Astrocyte of the spinal cord (primary cell): ENCODE data around the gene C3orf18.

Source experiments
- DNase-seq: peaks from one replicate; pipeline ENCODE4 v3.0.0; 2011; ENCODE audit warnings: low read depth, low spot score
- H3K4me3 ChIP-seq: 2 replicates; pipeline ENCODE4 v1.5.1; 2011; ENCODE audit warnings: low read depth, mild to moderate bottlenecking, low read length, moderate library complexity
- in situ Hi-C: cut with HindIII; loops from 2 replicates; pipeline ENCODE4 v1.10.0; 2017; ENCODE audit warnings: low sequenced_read_pairs
- TF ChIP-seq, protein P1 (sequence below): IDR thresholded peaks from 2 replicates; pipeline ENCODE4 v1.5.1; 2012; ENCODE audit warnings: low read depth, mild to moderate bottlenecking, low read length, inconsistent platforms

C3orf18 gene

DNA sequence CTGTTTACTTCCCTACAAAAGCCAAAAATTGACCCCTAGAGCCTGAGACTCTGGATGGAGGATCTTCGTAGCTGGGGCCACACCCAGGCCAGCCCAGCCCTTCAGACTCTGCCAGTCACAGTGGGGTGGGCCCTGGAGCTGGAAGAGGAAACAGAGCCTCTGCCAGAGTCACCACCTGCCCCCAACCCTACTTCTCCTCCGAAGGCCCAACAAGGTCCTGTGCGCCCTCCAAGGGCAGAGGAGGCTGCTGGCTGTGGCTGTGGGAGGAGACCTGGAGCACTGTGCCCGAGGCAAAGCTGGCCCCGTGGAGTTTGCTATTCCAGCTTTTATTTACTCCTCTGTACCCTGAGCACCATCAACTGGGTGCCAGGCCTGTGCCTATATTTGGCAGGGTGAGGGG lies 25.0 kb upstream of the C3orf18 start:
- TF ChIP-seq, protein P1, sequence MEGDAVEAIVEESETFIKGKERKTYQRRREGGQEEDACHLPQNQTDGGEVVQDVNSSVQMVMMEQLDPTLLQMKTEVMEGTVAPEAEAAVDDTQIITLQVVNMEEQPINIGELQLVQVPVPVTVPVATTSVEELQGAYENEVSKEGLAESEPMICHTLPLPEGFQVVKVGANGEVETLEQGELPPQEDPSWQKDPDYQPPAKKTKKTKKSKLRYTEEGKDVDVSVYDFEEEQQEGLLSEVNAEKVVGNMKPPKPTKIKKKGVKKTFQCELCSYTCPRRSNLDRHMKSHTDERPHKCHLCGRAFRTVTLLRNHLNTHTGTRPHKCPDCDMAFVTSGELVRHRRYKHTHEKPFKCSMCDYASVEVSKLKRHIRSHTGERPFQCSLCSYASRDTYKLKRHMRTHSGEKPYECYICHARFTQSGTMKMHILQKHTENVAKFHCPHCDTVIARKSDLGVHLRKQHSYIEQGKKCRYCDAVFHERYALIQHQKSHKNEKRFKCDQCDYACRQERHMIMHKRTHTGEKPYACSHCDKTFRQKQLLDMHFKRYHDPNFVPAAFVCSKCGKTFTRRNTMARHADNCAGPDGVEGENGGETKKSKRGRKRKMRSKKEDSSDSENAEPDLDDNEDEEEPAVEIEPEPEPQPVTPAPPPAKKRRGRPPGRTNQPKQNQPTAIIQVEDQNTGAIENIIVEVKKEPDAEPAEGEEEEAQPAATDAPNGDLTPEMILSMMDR, result no peak
- H3K4me3 ChIP-seq, result no peak overlapping the region
- DNase-seq, result no peak
- in situ Hi-C loops, result no loop called here

DNA sequence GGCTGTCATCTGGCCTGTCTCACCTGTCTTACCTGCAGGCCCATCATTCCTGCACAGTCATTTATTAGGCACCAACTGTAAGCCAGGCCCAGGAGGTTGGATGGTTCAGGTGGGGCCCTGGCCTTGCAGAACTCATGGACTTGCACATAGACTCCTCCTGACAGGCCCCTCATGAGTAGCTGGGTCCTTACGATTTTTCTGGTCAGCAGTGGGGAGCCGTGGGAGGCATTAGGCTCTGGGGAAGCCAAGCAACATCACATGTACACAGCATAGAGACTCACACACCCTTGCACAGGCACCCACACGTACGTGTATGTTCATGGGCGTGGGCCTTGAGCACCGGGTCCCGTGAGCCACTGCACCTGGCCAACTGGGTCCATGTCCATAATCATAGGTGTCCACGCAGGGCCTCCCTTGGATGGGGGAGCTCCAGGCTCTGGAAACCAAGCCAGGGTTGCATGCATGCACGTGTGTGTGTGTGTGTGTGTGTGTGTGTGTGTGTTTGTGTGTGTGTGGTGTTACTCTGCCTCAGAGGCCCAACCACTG lies 23.7 kb upstream of the C3orf18 start:
- DNase-seq, result no peak
- no peak overlapping the region for H3K4me3 ChIP-seq
- in situ Hi-C loops, result no loop called here
- TF ChIP-seq, protein P1, result no peak

DNA sequence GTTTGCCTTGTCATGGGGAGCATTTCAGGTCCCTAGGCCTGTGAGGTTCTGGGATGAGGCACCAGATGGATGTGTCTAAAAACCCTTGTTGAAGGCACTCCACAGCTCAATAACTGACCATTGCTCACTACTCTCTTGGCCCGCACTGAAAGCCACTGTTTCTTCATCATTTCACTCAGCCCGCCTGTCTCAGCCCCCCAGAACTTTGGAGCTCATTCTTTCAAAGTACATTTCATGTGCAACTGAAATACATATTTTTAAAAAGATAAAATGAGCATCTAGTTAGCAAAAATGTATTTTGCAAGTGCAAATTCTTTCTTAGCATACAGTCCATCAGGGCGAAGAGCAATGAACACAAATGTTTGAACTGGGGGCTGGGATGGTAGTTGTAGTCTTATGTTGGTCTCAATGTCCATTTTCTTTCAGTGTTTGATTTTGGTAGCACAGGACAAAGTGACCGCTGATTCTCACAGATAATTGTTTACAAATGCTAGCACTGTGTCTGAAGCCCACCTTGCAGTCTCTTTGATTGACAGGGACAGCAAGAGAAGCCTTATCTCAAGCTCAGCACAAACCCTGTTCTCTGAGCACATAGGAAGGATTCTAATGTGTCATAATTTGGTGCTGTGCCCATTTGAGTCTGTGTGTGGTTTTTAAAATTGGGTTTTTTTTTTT lies 21.3 kb upstream of the C3orf18 start:
- H3K4me3 ChIP-seq, result no peak overlapping the region
- TF ChIP-seq, protein P1, result no peak
- in situ Hi-C loops, result no loop called here
- no peak for DNase-seq

DNA sequence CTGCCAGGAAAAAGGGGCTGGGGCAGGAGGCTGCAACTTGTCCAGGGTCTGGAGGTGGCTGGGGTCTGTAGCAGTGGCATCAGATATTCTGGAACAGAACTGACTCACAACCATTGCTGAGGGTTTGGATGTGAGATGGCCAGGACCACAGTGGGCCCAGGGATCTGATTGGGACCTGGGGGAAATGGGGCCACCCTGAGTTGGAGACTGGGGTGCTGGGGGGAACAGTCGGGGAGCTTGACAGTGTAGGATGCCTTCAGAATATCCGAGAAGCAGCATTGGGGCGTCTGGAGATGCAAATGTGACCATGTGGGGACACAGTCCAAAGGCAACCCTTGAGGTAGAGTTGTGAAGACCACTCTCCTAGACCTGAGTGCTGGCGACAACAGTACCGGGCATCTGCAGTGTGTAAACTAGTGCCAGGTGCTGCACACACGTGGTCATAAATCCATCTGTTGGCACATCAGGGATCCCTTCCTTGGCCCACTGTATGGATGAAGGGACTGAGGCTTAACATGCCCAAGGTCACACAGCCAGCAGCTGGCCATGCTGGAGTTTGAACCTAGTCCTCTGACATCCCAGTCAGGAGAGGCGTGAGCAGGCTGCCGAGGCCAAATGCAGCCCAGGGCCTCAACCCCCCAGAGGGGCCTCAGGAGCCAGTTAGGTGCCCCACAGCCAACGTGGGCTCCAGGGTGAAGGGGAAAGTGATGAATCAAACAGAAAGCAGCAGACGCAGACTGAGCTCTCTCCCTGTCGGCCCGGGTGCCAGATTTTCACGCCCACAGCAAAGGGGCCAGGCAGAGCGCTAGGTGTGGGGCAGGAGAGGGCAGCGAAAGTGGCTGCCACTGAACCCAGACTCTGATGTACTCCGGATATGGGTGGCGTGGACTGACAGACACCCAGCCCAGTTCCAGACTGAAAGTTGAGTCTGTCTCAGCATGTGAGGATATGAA lies 20.5 kb upstream of the C3orf18 start:
- TF ChIP-seq, protein P1, result no peak
- H3K4me3 ChIP-seq, result no peak overlapping the region
- in situ Hi-C loops, result no loop called here
- DNase-seq, result no peak

DNA sequence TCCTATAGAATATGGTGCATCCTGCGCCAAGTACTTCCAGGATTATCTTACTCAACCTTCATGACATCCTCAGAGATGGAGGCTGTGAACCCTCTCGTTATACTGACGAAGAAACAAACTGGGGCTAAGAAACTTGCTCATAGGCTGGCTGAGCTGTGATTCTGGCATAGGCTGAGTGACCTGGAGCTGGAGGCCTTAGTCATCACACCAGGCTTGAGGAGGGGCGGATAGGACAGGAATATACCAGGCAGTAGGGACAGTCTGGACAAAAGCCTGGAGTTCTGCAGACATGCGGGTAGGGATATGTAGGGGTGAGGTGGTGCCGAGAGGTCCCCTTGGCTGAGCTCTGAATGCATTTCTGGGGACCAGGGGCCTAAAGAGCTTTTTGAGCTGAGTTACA lies 19.8 kb upstream of the C3orf18 start:
- no peak overlapping the region for H3K4me3 ChIP-seq
- no peak for DNase-seq
- TF ChIP-seq, protein P1, result no peak
- in situ Hi-C loops, result no loop called here

DNA sequence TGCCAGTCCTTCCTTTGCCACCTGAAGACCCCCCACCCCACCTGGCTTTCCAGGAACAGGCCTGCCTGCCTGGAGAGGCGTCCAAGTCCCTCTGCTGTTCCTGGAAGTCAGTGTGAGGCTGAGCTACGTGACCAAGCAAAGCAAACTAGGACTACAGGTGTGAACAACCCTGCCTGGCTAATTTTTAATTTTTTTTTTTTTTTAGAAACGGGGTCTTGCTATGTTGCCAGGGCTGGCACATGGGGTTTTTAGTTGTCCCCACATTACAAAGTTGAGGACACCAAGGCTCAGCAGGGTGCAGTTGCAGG lies 19.2 kb upstream of the C3orf18 start:
- TF ChIP-seq, protein P1, result no peak
- in situ Hi-C loops, result no loop called here
- DNase-seq, result no peak

More for the DNA sequence above, 19.2 kb upstream of the C3orf18 start:
- no peak overlapping the region for H3K4me3 ChIP-seq
